Stimulated activated naive B cell treated with anti-CD40 and anti-IgM and Interleukin-4, amounts not matched to agents 10 μg/mL and 1 μg/mL and 100 μg/mL, for 72 hours (primary cell): ENCODE measurements around the gene KRT73.
A peak's percentile ranks its signal among the peaks of the same experiment; 100 is the strongest.

ENCODE experiments used
- ATAC-seq, 2 donors: fragments of 150-1000 bp; cut with Tn5 transposase; replicated peaks; 2 replicates each; pipeline ENCODE4 v1.10.0; 2021; ENCODE audit warnings: moderate library complexity in 1 of 2
- DNase-seq: peaks from one replicate; pipeline ENCODE4 v3.0.0; 2021
- H3K27ac Mint-ChIP-seq: one replicate; pipeline ENCODE4 v1.8.0; 2022; ENCODE audit warnings: mild to moderate bottlenecking, mixed read lengths
- H3K27me3 Mint-ChIP-seq, 2 donors: one replicate each; pipeline ENCODE4 v1.8.0; 2022; ENCODE audit warnings: mixed read lengths in 2 of 2
- H3K36me3 Mint-ChIP-seq, 2 donors: one replicate each; pipeline ENCODE4 v1.8.0; 2022; ENCODE audit warnings: mixed read lengths in 2 of 2, mild to moderate bottlenecking in 1 of 2
- H3K4me1 Mint-ChIP-seq, 2 donors: one replicate each; pipeline ENCODE4 v1.8.0; 2022; ENCODE audit warnings: mixed read lengths in 2 of 2, mild to moderate bottlenecking in 1 of 2
- H3K4me3 Mint-ChIP-seq, 2 donors: one replicate each; pipeline ENCODE4 v1.8.0; 2022; ENCODE audit warnings: mild to moderate bottlenecking in 2 of 2, mixed read lengths in 2 of 2, moderate library complexity in 1 of 2
- H3K9me3 Mint-ChIP-seq, 2 donors: one replicate each; pipeline ENCODE4 v1.8.0; 2022; ENCODE audit warnings: mixed read lengths in 2 of 2, mild to moderate bottlenecking in 1 of 2

The KRT73 gene

GRCh38 chr12:52585946-52586345 is 32.4 kb downstream of the KRT73 start:
- Mint-ChIP-seq H3K27me3 (peaks cover 15 to 16% of the 10 kb centered on the region in 2 donors), H3K27ac (no peak overlapping the region), H3K4me1 (no peaks in the 10 kb centered on the region), H3K4me3 (no peak overlapping the region), H3K9me3 (no peaks in the 10 kb centered on the region), H3K36me3 (no peaks in the 10 kb centered on the region)
- ATAC-seq, result no peak
- DNase-seq, result no peak

DNA sequence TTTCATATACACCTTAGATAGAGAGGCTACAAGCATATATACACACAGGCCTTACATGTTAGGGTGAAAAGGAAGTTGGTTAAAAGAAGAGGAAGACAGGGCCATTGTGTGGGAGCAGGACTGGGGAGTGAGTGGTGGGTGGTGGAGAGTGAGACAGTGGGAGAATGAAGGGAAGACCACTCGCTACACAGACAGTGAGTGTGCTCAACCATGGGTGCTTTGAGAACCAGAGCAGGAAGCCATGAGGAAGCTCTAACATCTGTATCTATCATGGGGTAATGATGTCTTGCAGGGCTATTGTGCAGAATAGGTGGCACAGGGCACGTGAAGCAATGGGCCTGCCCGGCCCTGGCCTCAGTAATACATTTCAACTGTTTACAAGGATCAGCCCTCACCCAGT is 33.3 kb downstream of the KRT73 start:
- H3K4me1 Mint-ChIP-seq, result no peaks in the 10 kb centered on the region
- H3K27me3 Mint-ChIP-seq, result peaks cover 16% of the 10 kb centered on the region in 2 donors
- no peaks in the 10 kb centered on the region for H3K9me3 Mint-ChIP-seq
- no peak overlapping the region for H3K4me3 Mint-ChIP-seq
- no peaks in the 10 kb centered on the region for H3K36me3 Mint-ChIP-seq
- no peak for DNase-seq
- no peak overlapping the region for H3K27ac Mint-ChIP-seq
- no peak for ATAC-seq

DNA sequence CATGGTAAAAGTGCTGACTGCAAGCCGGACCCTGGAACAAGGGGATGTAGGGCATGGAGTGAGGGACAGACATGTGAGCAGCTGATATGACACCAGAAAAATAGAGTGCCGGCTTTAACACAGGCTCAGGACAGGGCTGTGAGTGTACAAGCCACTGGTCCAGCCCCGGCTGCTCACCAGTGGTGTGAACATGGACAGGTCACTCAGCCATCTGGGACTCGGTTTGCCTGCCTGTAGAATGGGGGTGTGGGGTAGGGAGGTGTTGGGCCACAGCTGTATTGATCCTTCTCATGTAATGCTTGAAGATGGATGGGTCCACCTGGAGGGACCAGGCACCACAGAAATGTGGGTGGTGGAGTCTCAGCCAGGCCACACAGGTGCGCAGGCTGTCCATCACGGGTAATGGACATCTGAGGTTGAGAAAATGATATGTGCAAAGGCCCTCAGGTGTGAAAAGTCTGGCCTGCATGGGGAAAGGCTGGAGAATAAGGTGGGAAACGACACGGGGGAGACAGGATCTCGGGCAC is 34.1 kb downstream of the KRT73 start:
- ATAC-seq (no peak), DNase-seq (no peak)
- Mint-ChIP-seq H3K9me3 (no peaks in the 10 kb centered on the region), H3K27me3 (peaks cover 16% of the 10 kb centered on the region in 2 donors), H3K4me1 (no peaks in the 10 kb centered on the region), H3K36me3 (no peaks in the 10 kb centered on the region), H3K27ac (no peak overlapping the region), H3K4me3 (no peak overlapping the region)

- Mint-ChIP-seq H3K4me3 (no peak overlapping the region), H3K36me3 (no peaks in the 10 kb centered on the region), H3K27ac (no peak overlapping the region), H3K27me3 (peaks cover 16% of the 10 kb centered on the region in 2 donors), H3K9me3 (no peaks in the 10 kb centered on the region), H3K4me1 (no peaks in the 10 kb centered on the region)
- ATAC-seq (peak; percentile 79 to 89), DNase-seq (peak; percentile 23)
Observed at GRCh38 chr12:52582971-52583456, 35.3 kb downstream of the KRT73 start.

DNA sequence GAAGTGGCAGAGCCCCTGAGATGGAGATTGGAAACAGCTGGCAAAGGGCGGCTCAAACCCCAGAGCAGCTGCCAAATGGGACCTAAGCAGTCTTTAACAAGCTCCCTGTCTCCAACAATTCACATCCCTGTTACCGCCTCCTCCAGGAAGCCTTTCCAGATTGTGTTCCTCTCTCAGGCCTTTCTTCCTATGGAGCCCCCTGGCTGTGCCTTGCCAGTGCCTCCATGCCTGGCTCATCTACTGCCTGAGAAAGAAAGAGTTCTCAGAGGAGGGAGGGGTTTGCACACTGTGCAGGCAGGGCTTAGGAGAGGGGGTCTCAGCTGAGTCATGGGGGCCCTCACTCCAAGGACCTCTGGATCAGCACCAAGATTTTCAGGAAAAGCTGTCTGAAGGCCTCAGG is 35.9 kb downstream of the KRT73 start:
- Mint-ChIP-seq H3K4me1 (no peaks in the 10 kb centered on the region), H3K36me3 (no peaks in the 10 kb centered on the region), H3K9me3 (no peaks in the 10 kb centered on the region), H3K4me3 (no peak overlapping the region), H3K27me3 (peaks cover 16% of the 10 kb centered on the region in 2 donors), H3K27ac (no peak overlapping the region)
- DNase-seq (no peak), ATAC-seq (peak in 1 of 2 donors; percentile 6)

- Mint-ChIP-seq H3K9me3 (no peaks in the 10 kb centered on the region), H3K4me1 (no peaks in the 10 kb centered on the region), H3K4me3 (no peak overlapping the region), H3K27ac (no peak overlapping the region), H3K27me3 (peaks cover 16% of the 10 kb centered on the region in 2 donors), H3K36me3 (no peaks in the 10 kb centered on the region)
- DNase-seq (no peak), ATAC-seq (no peak)
Observed at GRCh38 chr12:52581481-52581880, 36.9 kb downstream of the KRT73 start.

DNA sequence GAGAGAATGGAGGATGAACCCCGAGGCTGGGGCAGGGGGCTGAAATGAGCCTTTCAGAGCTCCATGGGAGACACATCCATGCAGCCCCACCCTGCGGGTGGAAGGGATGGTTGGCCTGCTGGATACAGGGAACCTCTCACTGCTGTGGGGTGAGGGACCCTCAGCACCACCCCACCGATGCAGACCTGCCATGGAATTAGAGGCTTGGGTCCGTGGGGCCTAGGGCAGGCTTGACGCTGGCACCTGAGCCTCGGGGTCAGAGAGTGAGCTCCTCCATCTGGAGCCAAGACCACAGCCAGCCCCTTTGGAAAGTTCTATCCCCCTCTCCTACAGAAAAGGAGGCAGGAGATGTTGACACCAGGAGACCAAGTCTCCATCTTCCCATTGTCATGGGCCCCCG is 37.3 kb downstream of the KRT73 start:
- no peak overlapping the region for H3K4me3 Mint-ChIP-seq
- no peaks in the 10 kb centered on the region for H3K36me3 Mint-ChIP-seq
- no peaks in the 10 kb centered on the region for H3K4me1 Mint-ChIP-seq
- H3K9me3 Mint-ChIP-seq, result no peaks in the 10 kb centered on the region
- DNase-seq (no peak), ATAC-seq (no peak)
- H3K27me3 Mint-ChIP-seq, result peaks cover 12 to 20% of the 10 kb centered on the region in 2 donors
- H3K27ac Mint-ChIP-seq, result no peak overlapping the region

DNA sequence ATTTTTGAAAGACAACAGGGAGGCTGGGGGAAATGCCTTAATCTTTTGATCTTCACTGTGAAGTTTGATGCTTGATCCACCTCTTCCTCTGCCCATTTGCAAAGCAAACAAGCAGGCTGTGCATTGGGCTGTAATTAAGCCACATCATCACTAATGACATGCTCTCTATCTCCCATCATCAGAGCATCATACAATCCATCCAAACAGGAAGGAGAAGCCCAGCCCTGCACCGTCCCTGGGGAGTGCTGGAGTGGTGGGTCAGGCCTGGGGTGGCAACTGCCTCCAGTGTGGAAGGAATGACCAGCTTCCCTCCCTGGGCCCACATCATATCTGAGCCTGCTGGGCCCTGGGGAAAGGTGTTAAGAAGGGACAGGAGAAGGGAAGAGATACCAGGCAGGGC is 37.9 kb downstream of the KRT73 start:
- Mint-ChIP-seq H3K9me3 (no peaks in the 10 kb centered on the region), H3K36me3 (no peaks in the 10 kb centered on the region), H3K4me3 (no peak overlapping the region), H3K4me1 (no peaks in the 10 kb centered on the region), H3K27me3 (peaks cover 12 to 22% of the 10 kb centered on the region in 2 donors), H3K27ac (no peak overlapping the region)
- DNase-seq (no peak), ATAC-seq (no peak)

DNA sequence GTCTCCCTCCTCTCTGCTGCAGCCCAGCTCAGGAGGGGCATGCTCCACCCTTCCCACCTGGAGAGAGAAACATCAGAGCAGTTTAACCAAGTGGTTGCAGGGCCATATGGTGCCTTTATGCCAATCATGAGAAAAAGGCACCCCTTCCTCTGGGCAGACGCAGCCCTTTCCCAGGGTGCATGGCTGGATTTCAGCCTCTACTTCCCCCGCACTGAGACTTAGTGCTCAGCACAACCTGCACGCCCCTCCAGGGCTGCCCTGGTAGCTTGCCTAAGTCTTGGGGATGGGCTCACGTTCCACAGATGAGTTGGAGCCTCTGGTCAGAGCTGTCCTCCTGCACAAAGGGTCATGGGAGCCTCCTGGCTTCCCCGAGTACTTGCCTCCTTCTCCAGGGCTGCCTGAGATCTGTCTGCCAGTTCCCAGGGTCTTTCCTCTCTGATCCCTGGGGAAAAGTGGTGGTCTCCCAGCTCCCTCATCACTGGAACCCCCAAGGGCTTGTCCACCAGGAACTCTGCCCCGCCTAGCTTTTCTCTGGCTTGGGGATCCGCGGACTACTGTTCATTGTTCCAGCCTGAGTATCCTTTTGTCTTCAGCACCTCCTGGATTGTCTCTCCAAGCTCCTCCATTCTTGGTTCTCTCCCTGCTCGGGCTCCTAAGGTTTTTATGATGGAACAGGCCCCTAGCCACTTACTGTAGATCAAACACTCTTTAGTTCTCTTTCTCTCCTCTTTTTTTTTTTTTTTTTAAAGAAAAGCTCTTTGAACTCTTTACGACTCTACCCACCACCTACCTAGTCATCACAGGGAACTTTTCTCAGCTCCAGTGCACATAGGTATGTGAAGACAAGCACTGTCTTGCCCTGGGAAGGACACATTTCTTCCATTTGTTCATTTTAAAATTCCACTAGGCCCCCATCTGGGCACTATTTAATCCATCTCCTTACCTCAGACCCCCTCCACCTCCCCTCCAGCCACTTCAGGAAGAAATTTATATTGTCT is 38.6 kb downstream of the KRT73 start:
- Mint-ChIP-seq H3K4me1 (no peaks in the 10 kb centered on the region), H3K4me3 (no peak overlapping the region), H3K27ac (no peak overlapping the region), H3K27me3 (peaks cover 12 to 22% of the 10 kb centered on the region in 2 donors), H3K36me3 (no peaks in the 10 kb centered on the region), H3K9me3 (no peaks in the 10 kb centered on the region)
- ATAC-seq, result no peak
- DNase-seq, result no peak

DNA sequence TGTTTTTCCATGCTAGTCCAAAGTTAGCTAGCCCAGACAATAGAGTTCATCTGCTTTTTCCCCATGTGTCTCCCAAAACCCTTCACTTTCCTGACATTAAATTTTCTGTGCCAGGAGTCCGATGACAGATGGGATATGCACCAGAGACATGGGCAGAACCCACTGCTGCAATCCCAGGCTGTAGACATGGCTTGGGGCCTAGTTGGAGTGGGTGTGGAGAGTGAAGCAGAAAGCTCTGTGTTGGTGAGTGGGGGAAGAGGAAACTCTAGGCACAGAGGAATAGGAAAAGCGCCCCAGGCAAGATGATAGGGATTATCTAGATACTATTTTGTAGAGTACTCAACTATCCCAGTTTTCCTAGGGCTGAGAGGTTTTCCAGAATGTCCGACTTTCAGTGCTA is 39.9 kb downstream of the KRT73 start:
- no peak overlapping the region for H3K27ac Mint-ChIP-seq
- H3K4me3 Mint-ChIP-seq, result no peak overlapping the region
- H3K36me3 Mint-ChIP-seq, result no peaks in the 10 kb centered on the region
- no peaks in the 10 kb centered on the region for H3K4me1 Mint-ChIP-seq
- H3K27me3 Mint-ChIP-seq, result peaks cover 12 to 22% of the 10 kb centered on the region in 2 donors
- no peak for ATAC-seq
- no peaks in the 10 kb centered on the region for H3K9me3 Mint-ChIP-seq
- DNase-seq, result no peak

DNA sequence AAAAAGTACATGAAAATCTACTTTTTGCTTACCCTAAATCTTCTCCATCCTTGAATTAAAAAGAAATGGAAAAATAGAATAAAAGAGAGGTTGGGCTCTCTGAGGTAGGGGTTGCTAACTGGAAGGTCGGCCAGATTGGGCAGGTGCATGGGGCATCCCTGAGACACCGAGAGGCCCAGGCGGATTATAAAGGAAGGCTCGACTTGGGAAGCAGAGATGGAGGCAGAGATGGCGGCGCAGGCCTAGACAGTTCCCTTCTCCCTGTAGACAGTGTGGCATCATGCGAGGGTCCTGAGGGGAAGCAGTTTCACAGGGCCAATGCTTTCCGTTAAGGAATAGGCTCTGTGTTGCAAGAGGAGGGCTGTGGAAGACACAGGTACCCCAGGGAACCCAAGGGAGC is 41.0 kb downstream of the KRT73 start:
- Mint-ChIP-seq H3K9me3 (no peaks in the 10 kb centered on the region), H3K27ac (no peak overlapping the region), H3K4me1 (no peaks in the 10 kb centered on the region), H3K36me3 (no peaks in the 10 kb centered on the region), H3K4me3 (no peak overlapping the region), H3K27me3 (peaks cover 21 to 31% of the 10 kb centered on the region in 2 donors)
- DNase-seq, result no peak
- no peak for ATAC-seq

- Mint-ChIP-seq H3K4me3 (no peak overlapping the region), H3K36me3 (no peaks in the 10 kb centered on the region), H3K27me3 (peaks cover 14 to 28% of the 10 kb centered on the region in 2 donors), H3K9me3 (no peaks in the 10 kb centered on the region), H3K4me1 (no peaks in the 10 kb centered on the region), H3K27ac (no peak overlapping the region)
- DNase-seq (no peak), ATAC-seq (no peak)
Observed at GRCh38 chr12:52575948-52576347, 42.4 kb downstream of the KRT73 start.

DNA sequence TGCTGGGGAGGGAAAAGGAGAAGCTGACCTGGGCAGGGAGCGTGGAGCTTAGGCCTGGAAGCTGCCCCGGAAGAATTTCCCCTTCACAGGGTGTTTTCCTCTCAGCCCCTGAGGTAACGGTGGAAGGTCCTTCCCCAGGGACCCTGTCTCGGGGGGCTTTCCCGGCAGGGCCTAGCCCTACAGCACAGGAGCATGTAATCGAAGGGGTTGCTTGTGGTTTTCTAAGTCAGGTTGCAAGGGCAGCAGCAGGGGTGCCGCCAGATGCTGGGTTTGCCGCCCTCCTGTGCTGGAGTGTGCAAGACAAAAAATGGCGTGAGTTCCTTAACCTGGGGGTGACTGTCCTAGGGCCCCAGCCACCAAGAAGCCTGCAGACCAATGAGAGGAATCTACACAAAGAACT is 43.1 kb downstream of the KRT73 start:
- no peak for DNase-seq
- Mint-ChIP-seq H3K9me3 (no peaks in the 10 kb centered on the region), H3K4me1 (no peaks in the 10 kb centered on the region), H3K27me3 (peaks cover 10 to 23% of the 10 kb centered on the region in 2 donors), H3K36me3 (no peaks in the 10 kb centered on the region), H3K27ac (no peak overlapping the region), H3K4me3 (no peak overlapping the region)
- ATAC-seq, result no peak

DNA sequence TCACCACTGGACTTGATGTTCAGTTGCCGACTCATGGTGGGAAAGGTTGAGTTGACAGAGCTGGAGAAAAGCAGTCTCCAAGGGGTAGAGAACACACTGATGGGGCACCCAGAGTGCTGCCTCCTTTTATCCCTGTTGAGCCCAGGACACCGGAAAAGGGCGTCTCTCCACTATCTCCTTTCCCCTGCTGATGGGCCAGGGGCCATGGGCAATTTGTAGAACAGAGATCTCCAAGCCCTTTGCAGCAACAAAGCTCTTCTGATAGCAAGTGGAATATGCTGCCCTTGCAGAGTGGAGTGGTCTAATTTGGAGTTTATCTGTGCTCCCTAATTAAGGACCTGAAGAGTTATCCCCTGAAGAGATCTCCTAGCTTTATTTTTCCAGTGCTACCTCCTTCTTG is 44.6 kb downstream of the KRT73 start, which contains the start of gene KRT74:
Gene KRT74, minus strand, starts transcription at position 101 of the 400 bp plus-strand sequence. Its CDS starts 66 bp downstream, at position 35.
- Mint-ChIP-seq H3K27ac (no peak within 1 kb of the TSS), H3K4me1 (no peaks in the 10 kb centered on the region), H3K4me3 (no peak within 1 kb of the TSS), H3K9me3 (no peaks in the 10 kb centered on the region), H3K27me3 (peaks cover 10 to 23% of the 10 kb centered on the region in 2 donors), H3K36me3 (no peaks in the 10 kb centered on the region)
- DNase-seq (no peak), ATAC-seq (no peak)

DNA sequence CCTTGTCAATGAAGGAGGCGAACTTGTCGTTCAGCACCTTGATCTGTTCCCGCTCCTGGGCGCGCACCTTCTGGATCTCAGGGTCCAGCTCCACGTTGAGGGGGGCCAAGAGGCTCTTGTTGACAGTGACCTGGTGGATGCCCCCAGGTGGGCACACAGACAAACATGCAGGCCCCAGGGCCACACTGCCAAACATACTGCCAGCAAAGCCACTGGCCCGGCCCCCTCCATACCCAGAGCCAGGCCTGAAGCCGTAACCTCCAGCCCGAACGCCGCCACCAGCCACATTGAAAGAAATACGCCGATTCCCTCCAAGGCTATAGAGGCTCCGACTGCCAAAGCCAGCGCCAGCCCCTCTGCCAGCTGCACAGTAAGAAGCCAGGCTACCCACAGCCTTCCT is 45.1 kb downstream of the KRT73 start:
- DNase-seq, result no peak
- peaks cover 11 to 24% of the 10 kb centered on the region in 2 donors for H3K27me3 Mint-ChIP-seq
- H3K4me1 Mint-ChIP-seq, result no peaks in the 10 kb centered on the region
- no peak for ATAC-seq
- H3K4me3 Mint-ChIP-seq, result no peak overlapping the region
- no peak overlapping the region for H3K27ac Mint-ChIP-seq
- H3K36me3 Mint-ChIP-seq, result no peaks in the 10 kb centered on the region
- no peaks in the 10 kb centered on the region for H3K9me3 Mint-ChIP-seq
